HK-2 (cell line): Measurements from ENCODE around the gene SSBP2.
"Not testable (repeated sequence)": the region's sequence is repeated elsewhere in the genome, so short reads cannot be mapped to it uniquely, and the experiment has no call there.

ENCODE experiments used
- DNase-seq: peaks from one replicate; pipeline ENCODE4 v3.0.0-alpha.2; 2018; ENCODE audit not compliant: unreplicated experiment

Gene SSBP2

GRCh38 chr5:81660624-81661023 lies 90.3 kb downstream of the SSBP2 start:
- DNase-seq = not testable (repeated sequence)

GRCh38 chr5:81657386-81657785 lies 93.5 kb downstream of the SSBP2 start:
- no peak for DNase-seq

GRCh38 chr5:81656783-81657182 lies 94.1 kb downstream of the SSBP2 start:
- DNase-seq = no peak

GRCh38 chr5:81650987-81651386 lies 99.9 kb downstream of the SSBP2 start:
- no peak for DNase-seq

- no peak for DNase-seq
Observed at GRCh38 chr5:81646469-81646995, 104.4 kb downstream of the SSBP2 start.

GRCh38 chr5:81642210-81642609 lies 108.7 kb downstream of the SSBP2 start:
- no peak for DNase-seq

- no peak for DNase-seq
Observed at GRCh38 chr5:81639556-81639955, 111.3 kb downstream of the SSBP2 start.

GRCh38 chr5:81638471-81638870 lies 112.4 kb downstream of the SSBP2 start:
- no peak for DNase-seq

- DNase-seq = no peak
Observed at GRCh38 chr5:81633891-81634290, 117.0 kb downstream of the SSBP2 start.

- DNase-seq = no peak
Observed at GRCh38 chr5:81633471-81633870, 117.4 kb downstream of the SSBP2 start.

GRCh38 chr5:81632679-81633078 lies 118.2 kb downstream of the SSBP2 start:
- no peak for DNase-seq

GRCh38 chr5:81631621-81632020 lies 119.3 kb downstream of the SSBP2 start:
- no peak for DNase-seq

GRCh38 chr5:81631124-81631523 lies 119.8 kb downstream of the SSBP2 start:
- DNase-seq = no peak

- DNase-seq = no peak
Observed at GRCh38 chr5:81630684-81631083, 120.2 kb downstream of the SSBP2 start.

- no peak for DNase-seq
Observed at GRCh38 chr5:81629986-81630385, 120.9 kb downstream of the SSBP2 start.

GRCh38 chr5:81628061-81628460 lies 122.8 kb downstream of the SSBP2 start:
- peak; percentile 1 for DNase-seq

- peak; percentile 46 for DNase-seq
Observed at GRCh38 chr5:81626524-81626923, 124.4 kb downstream of the SSBP2 start.

- DNase-seq = no peak
Observed at GRCh38 chr5:81609810-81610375, 141.0 kb downstream of the SSBP2 start.

GRCh38 chr5:81608976-81609375 lies 141.9 kb downstream of the SSBP2 start:
- no peak for DNase-seq

GRCh38 chr5:81607693-81608092 lies 143.2 kb downstream of the SSBP2 start:
- DNase-seq = no peak

- DNase-seq = no peak
Observed at GRCh38 chr5:81606150-81606549, 144.7 kb downstream of the SSBP2 start.

- DNase-seq = no peak
Observed at GRCh38 chr5:81605299-81605698, 145.6 kb downstream of the SSBP2 start.

GRCh38 chr5:81604193-81604592 lies 146.7 kb downstream of the SSBP2 start:
- no peak for DNase-seq

GRCh38 chr5:81601919-81602318 lies 149.0 kb downstream of the SSBP2 start:
- no peak for DNase-seq
